GM12875 (cell line): ENCODE results near the gene PLA2G5.

Experiments
- H3K4me3 ChIP-seq: one replicate; pipeline ENCODE4 v1.5.1; 2011; ENCODE audit warnings: low read depth, low read length, control low read depth
- CTCF ChIP-seq: IDR thresholded peaks from 2 replicates; pipeline ENCODE4 v1.5.1; 2011; ENCODE audit warnings: low read depth, mild to moderate bottlenecking, control low read depth, inconsistent platforms, low read length, moderate library complexity, borderline replicate concordance; ENCODE audit not compliant: insufficient read depth

The PLA2G5 gene

DNA sequence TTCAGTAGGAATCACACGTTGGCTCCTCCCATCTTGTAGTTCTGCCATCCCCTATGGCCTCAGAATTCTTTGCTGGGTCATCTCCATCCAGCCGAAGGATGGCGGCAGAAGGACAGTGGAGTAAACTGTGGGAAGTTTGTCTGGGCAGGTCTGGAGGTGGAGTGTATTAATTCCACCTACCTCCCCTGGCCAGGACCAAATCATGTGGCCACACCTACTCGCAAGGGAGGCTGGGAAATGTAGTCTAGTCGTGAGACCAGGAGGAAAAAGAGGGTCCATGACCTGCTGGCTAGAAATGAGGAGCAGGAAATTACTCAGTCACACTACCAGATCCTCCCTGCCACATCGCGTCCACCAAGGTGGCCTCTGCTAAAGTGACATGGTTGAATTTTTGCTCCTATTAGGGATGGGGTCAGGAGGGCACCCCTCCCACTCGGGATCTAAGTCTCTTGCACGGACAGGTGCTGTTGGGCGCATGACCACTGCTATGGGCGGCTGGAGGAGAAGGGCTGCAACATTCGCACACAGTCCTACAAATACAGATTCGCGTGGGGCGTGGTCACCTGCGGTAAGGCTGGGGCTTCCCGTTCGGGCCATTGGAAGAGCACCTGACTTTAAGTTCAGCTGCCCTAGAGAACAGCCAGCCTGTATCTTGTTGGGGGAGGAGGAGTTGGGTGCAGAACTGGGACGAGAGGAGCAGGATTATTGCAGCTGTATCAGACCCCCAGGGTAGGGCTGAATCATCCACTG lies 19.5 kb downstream of the PLA2G5 start:
- H3K4me3 ChIP-seq = no peak overlapping the region
- TF ChIP-seq CTCF = no peak

- H3K4me3 ChIP-seq = no peak overlapping the region
- no peak for TF ChIP-seq CTCF
Observed at GRCh38 chr1:20090119-20090518, 20.1 kb downstream of the PLA2G5 start.

GRCh38 chr1:20090641-20091040 lies 20.6 kb downstream of the PLA2G5 start:
- H3K4me3 ChIP-seq = no peak overlapping the region
- TF ChIP-seq CTCF = no peak

DNA sequence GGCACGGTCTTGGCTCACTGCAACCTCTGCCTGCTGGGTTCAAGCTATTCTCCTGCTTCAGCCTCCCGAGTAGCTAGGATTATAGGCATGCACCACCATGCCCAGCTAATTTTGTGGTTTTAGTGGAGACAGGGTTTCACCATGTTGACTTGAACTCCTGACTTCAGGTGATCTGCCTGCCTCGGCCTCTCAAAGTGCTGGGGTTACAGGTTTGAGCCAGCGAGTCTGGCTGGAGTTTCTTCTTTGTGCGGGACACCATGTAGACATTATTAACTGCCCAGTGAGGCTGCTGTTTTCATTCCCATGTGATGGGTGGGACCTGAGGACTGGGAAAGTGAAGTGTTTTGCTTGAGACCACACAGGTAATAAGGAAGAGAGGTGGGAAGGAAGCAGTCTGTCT lies 23.3 kb downstream of the PLA2G5 start:
- no peak overlapping the region for H3K4me3 ChIP-seq
- no peak for TF ChIP-seq CTCF

DNA sequence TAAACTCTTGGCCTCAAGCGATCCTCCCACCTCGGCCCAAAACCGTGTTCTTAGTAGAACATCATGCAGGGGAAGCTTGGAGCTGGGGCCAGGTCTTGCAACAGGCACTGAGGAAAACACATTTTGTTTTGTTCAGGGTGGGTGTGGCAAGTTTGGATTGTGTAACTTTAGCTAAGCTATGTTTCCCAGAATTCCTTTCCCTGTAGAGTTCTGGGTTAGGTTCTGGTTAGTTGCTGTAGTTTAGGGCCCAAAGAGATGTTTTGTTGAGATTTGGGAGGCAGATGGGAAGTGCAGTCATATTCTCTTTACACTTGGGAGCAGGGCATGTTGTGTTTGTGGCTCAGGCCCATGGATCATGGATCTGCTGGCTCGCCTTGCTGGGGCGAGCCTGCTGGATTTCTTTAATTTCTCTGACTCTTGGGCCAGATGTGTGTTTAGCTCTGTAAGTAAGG lies 24.0 kb downstream of the PLA2G5 start:
- TF ChIP-seq CTCF = no peak
- H3K4me3 ChIP-seq = no peak overlapping the region

DNA sequence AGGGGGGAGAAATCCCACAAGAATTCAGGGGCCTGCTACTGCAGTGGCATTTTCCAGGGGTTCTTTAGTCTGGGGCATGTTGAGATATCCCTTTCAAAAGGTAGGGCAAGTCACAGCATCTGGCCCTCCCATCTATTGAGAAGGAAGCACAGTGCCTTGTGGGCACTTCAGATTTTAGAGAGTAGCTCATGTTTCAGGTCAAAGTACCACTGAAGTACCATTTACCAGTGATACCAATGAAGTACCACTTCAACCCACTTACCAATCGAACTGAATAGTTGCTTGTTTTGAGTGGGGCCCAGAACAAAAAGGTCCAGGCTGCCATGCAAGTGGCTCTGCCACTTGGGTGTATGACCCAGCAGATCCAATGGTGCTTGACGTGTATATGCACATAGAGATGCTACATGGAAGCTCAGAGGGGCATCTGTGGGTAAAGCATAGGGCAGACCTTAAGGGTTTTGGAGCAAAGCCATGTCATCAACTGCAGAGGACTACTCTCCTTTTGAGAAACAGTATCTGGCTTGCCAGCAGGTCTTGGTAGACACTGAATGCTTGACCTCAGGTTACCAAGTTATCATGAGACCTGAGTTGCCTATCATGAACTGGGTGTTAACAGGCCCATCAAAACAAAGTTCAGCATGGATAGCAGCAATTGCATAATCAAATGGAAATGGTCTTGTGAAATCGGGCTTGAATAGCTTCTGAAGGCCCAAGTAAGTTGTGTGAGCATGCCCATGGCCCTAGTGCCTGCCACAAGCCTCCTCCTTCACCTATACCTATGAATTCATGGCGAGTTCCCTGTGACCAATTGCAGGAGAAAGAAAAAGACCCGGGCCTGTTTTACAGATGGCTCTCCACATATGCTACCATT lies 25.8 kb downstream of the PLA2G5 start:
- no peak for TF ChIP-seq CTCF
- no peak overlapping the region for H3K4me3 ChIP-seq
